Breast epithelium (tissue), 4 donors: ENCODE data around the gene SF3A1. TPM values are rescaled to one million over a fixed set of nuclear protein-coding genes. Genes with fewer than 3 reads are reported as not detected.

ENCODE experiments used
- DNase-seq, 2 donors: peaks; one replicate each; pipeline ENCODE4 v3.0.0-alpha.2; 2019; ENCODE audit warnings: low spot score in 2 of 2
- H3K27ac ChIP-seq, 2 donors: fragments of 200-600 bp; sonication (generic) in 1 of 2; one replicate each; pipeline ENCODE4 v1.5.1; 2016 to 2019; ENCODE audit warnings: mild to moderate bottlenecking in 1 of 2
- H3K27me3 ChIP-seq, 2 donors: fragments of 200-600 bp; sonication (generic) in 1 of 2; one replicate each; pipeline versions ENCODE4 v1.5.1 to v1.6.0; 2017 to 2019; ENCODE audit warnings: control low read depth in 1 of 2, mild to moderate bottlenecking in 1 of 2
- H3K36me3 ChIP-seq: fragments of 200-600 bp; one replicate; pipeline ENCODE4 v1.5.1; 2019
- H3K4me1 ChIP-seq, 2 donors: fragments of 200-600 bp; sonication (generic); one replicate each; pipeline ENCODE4 v1.5.1; 2016 to 2019; ENCODE audit warnings: control low read depth in 1 of 2
- H3K4me3 ChIP-seq, 3 donors: fragments of 200-600 bp; sonication (generic); 1 replicate in 2 of 3; 2 replicates in 1 of 3; pipeline ENCODE4 v1.5.1; 2016 to 2019; ENCODE audit warnings: mild to moderate bottlenecking in 3 of 3, moderate library complexity in 2 of 3
- H3K9me3 ChIP-seq, 2 donors: fragments of 200-600 bp; sonication (generic) in 1 of 2; one replicate each; pipeline ENCODE4 v1.5.1; 2016 to 2019; ENCODE audit warnings: control low read depth in 1 of 2
- CTCF ChIP-seq, 3 donors: fragments of 450-650 bp; IDR thresholded peaks; one replicate each; pipeline ENCODE4 v1.5.1; 2016 to 2017; ENCODE audit warnings: antibody characterized with exemption in 3 of 3, mild to moderate bottlenecking in 3 of 3, moderate library complexity in 3 of 3
- POLR2A ChIP-seq: fragments of 450-650 bp; IDR thresholded peaks from one replicate; pipeline ENCODE4 v1.6.1; 2016; ENCODE audit warnings: antibody characterized with exemption, mild to moderate bottlenecking, moderate library complexity
- POLR2AphosphoS5 ChIP-seq, 3 donors: sonication (generic); formaldehyde crosslinking; IDR thresholded peaks; one replicate each; pipeline ENCODE4 v1.6.1; 2017; ENCODE audit warnings: antibody characterized with exemption in 3 of 3
- intact Hi-C: fragments of 100-400 bp; cut with DNase I; formaldehyde crosslinking; loops from one replicate; pipeline ENCODE4 v1.15.1; 2023; ENCODE audit warnings: low total_unique reads
- total RNA-seq, 3 donors: library from RNA; depleted of rRNA; stranded (reverse); fragments of >200 nt; gene quantifications; one replicate each; pipeline ENCODE4 v1.1.0, GENCODE V29; 2016

Gene SF3A1
- total RNA-seq, 3 donors from 2014 or later = 47.7 to 68.6 (median 47.9) TPM

GRCh38 chr22:30285846-30286200 is 70.9 kb downstream of the SF3A1 start:
- Histone ChIP-seq H3K4me3 (no peak overlapping the region), H3K27me3 (no peaks in the 10 kb centered on the region), H3K27ac (no peak overlapping the region), H3K36me3 (no peaks in the 10 kb centered on the region), H3K4me1 (peaks cover 8 to 17% of the 10 kb centered on the region in 2 donors), H3K9me3 (no peaks in the 10 kb centered on the region)
- intact Hi-C loops = no loop called here
- TF ChIP-seq CTCF (IDR thresholded peaks at IDR 0.05) (no peak), POLR2AphosphoS5 (IDR thresholded peaks at IDR 0.05) (no peak), POLR2A (no peak)
- DNase-seq = no peak

DNA sequence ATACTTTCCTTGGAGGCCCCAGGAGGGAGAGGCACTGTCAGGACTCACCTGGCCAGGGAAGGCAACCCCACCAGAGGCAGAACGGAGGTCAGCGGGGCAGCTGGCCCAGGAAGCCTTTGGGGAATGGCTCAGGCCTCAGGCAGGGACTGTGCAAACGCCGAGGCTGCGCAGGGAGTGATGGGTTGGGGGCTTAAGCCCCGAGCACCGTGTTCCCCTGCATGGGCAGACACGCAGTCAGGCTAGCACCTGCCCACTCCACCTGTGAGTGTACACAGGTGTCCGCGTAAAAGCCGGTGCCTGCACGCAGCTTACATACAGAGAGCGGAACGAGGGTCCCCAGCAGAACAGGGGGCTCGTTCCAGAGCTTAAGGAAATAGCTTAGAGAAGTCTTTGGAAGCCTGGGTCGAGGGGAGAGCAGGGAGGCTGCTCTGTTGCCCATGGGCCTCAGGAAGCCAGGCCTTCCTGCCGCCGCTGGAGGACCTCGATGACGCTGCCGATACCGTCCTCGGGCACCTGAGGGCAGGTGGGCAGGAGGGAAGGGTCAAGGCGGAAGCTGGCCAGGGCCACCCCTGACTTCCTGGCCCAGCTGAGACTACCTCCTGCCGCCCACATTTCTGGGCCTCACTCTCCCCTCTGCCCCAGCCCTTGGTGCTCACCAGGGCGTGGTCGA is 71.4 kb downstream of the SF3A1 start:
- Histone ChIP-seq H3K27ac (no peak overlapping the region), H3K27me3 (no peaks in the 10 kb centered on the region), H3K36me3 (no peaks in the 10 kb centered on the region), H3K4me1 (peaks cover 4 to 12% of the 10 kb centered on the region in 2 donors), H3K4me3 (no peak overlapping the region), H3K9me3 (no peaks in the 10 kb centered on the region)
- TF ChIP-seq POLR2AphosphoS5 (IDR thresholded peaks at IDR 0.05) (no peak), CTCF (IDR thresholded peaks at IDR 0.05) (no peak), POLR2A (no peak)
- DNase-seq = no peak
- intact Hi-C loops = no loop called here

DNA sequence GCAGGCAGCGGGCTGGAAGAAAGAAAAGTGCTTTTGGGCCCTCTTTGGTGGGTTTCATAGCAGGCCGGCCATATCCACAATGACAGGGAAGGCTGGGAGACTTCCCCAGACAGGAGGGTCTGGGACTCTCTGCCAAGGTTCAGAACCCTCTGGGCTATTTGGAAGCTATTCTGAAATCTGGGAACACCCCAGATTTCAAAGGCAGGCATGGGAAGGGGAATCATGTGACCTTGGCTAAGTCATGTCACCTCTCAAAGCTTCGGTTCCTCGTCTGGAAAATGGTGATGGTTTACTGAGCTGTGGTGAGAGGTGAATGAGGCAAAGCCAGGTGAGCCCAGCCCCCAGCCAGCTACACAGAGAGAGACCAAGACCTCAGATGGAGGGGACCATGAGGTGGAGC is 72.0 kb downstream of the SF3A1 start:
- H3K36me3 ChIP-seq = no peaks in the 10 kb centered on the region
- intact Hi-C loops = no loop called here
- peaks cover 0 to 7% of the 10 kb centered on the region in 2 donors for H3K4me1 ChIP-seq
- H3K4me3 ChIP-seq = no peak overlapping the region
- H3K27ac ChIP-seq = no peak overlapping the region
- no peaks in the 10 kb centered on the region for H3K27me3 ChIP-seq
- H3K9me3 ChIP-seq = no peaks in the 10 kb centered on the region
- no peak for DNase-seq
- TF ChIP-seq POLR2A = no peak
- TF ChIP-seq CTCF (IDR thresholded peaks at IDR 0.05) = no peak
- TF ChIP-seq POLR2AphosphoS5 (IDR thresholded peaks at IDR 0.05) = no peak

DNA sequence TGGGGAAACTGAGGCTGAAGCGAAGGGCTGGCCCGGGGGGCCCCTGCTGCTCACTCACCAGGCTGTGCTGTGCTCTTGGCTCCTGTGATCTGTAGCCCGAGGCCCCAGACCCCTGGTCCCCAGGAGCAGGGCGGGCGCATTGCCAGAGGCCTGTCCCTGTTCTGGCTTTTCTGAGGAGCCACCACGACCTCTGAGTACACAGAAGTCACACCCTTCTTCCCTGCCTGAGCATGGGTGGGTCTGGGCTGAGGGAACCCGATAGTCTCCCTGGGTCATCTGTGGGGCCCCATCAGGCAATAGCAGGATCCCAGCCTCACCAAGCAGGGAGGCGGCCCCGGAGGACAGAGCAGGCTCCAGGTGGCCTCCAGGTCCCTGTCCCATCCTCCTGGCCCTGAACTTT is 72.5 kb downstream of the SF3A1 start:
- intact Hi-C loops = no loop called here

More for the DNA sequence above, 72.5 kb downstream of the SF3A1 start:
- TF ChIP-seq CTCF (IDR thresholded peaks at IDR 0.05) (no peak), POLR2AphosphoS5 (IDR thresholded peaks at IDR 0.05) (no peak), POLR2A (no peak)
- H3K4me3 ChIP-seq = no peak overlapping the region
- no peaks in the 10 kb centered on the region for H3K36me3 ChIP-seq
- DNase-seq = no peak
- no peak overlapping the region for H3K27ac ChIP-seq
- peaks cover 0 to 7% of the 10 kb centered on the region in 2 donors for H3K4me1 ChIP-seq
- H3K9me3 ChIP-seq = no peaks in the 10 kb centered on the region
- no peaks in the 10 kb centered on the region for H3K27me3 ChIP-seq
